Globus pallidus (tissue), 1 donor: Measurements from ENCODE around the gene CLIP3.
"Not testable (repeated sequence)": the region's sequence is repeated elsewhere in the genome, so short reads cannot be mapped to it uniquely, and the experiment has no call there.

Source experiments
- DNase-seq: peaks from one replicate; pipeline ENCODE4 v3.0.0-alpha.2; 2015; ENCODE audit warnings: low spot score

Gene CLIP3

DNA sequence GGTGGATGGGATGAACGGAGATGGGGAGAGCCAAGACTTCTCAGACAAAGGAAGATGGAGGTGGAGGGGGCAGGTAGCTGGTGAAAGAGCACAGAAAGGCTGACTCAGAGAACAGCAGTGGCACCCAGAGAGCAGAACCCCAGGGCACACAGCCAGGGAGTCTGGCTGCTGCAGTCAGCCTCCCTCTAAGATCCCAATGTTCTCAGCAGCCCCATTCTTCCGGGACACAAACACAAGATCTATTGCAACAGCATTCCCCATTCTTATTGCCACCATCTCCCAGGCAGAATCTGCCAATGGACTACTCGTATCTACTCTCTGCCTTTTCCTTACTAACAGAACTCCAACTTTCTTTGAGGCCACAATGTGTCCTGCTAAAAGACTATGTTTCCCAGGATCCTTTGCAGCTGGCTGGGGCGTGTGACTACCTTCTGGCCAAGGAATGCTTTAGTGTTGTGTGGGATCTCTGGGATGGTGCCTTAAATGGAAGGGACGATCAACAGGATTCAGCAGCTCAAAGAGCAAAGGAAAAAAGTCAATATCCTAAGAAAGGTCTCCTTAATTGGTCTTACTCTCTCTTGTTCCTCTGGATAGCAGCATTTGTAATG is 13.9 kb upstream of the CLIP3 start:
- DNase-seq, result peak; percentile 61

DNA sequence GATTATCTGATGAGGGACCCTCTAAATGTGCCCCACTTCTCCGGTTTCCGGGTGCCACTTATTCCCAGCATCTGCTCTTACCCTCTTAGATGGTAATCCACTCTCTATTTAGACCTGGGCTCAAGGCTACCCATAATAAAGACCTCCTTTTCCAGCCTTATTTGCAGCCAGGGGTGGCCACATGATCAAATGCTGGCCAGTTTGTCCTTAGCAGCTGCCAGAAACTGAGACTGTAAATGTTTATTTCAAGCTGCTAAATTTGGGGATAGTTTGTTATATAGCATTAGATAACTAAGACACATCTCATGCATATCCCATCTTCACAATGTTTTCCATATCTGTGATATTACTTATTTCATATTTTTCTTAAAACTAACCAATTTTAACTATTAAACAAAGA is 11.3 kb upstream of the CLIP3 start:
- DNase-seq, result peak; percentile 55

GRCh38 chr19:36041831-36042230 is 9.2 kb upstream of the CLIP3 start:
- DNase-seq, result no peak

- not testable (repeated sequence) for DNase-seq
These were observed 8.4 kb upstream of the CLIP3 start for GRCh38 chr19:36041092-36041491.

- no peak for DNase-seq
These were observed 7.8 kb upstream of the CLIP3 start for GRCh38 chr19:36040495-36040894.

DNA sequence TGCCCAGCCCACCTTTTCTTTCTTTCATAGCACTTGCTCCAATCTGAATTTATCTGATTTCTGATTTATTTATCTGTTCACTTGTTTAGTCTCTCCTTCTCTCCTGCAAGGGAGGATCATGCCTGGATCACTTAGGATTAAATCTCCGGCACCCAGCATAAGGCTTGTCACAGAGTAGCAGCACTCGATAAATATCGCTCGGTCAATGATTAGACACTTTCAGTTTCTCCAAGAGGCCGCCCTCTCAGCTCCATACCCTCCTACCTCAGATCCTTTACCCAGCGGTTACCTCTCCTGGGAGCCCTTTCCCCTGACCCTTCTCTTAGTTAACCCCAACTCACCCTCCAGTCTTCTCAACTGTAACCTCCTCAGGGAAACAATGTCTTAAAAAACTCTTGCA is 1.4 kb downstream of the CLIP3 start:
- DNase-seq, result no peak

DNA sequence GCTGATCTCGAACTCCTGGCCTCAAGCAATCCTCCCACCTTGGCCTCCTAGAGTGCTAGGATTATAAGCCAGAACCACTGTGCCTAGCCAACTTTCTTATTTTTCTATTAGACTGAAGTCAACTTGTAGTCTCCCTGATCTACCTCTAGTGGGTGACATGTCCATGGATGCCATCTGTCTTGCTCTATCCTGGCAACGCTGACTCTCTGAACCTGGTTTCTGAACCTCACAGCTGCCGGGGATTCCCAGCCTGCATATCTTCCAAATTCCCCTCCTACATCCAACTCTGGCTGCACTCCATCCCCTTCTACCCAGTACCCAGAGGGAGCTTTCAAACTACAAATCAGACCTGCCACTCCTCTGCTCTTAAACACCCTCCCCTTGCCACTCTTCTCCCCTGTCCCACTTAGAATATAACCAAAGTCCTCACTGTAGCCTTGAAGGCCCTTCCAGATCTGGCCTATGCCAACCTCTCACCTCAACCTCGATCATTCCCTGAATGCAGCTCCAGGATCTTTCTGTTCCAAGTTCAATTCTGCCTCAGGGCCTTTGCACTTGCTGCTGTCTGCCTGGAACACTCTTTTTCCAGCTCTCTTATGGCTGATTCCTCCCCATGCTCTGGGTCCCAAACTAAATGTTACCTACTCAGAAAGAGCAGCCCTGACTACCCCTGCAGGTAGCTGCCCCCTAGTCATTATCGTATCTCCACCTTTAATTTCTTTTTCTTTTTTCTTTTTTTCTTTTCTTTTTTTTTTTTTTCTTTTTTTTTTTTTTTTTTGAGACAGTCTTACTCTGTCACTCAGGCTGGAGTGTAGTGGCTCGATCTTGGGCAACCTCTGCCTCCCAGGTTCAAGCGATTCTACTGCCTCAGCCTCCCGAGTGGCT is 2.2 kb downstream of the CLIP3 start:
- DNase-seq, result no peak

DNA sequence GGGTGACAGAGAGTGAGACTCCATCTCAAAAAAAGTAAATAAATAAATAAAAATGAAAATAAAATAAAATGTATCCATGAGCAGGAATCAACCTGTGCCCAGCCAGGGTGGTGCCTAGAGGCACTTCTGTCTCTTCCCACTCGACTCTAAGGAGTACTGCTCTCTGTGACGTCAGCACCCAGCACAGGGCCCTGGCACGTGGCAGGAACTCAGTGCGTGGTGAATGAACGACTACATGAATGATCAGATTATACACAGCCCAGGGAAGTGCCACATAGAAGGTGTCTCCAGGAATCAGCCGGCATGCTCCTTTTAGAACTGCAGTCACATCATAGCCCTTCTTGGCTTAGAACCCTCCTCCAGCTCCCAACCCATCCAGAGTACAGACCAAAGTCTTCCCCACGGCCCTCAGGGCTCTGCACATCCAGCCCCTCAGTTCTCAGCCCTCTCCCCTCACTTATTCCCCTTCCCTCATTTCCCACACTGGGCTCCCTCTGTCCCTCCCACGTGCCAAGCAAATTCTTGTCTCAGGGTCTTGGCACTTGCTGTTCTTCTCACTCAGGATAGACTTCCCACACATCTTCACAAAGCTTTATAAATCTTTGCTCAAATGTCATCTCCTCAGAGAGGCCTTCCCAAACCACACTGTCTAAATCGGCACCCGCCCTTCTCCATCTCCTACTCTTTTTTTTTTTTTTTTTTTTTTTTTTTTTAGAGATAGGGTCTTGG is 4.2 kb downstream of the CLIP3 start:
- DNase-seq, result no peak

DNA sequence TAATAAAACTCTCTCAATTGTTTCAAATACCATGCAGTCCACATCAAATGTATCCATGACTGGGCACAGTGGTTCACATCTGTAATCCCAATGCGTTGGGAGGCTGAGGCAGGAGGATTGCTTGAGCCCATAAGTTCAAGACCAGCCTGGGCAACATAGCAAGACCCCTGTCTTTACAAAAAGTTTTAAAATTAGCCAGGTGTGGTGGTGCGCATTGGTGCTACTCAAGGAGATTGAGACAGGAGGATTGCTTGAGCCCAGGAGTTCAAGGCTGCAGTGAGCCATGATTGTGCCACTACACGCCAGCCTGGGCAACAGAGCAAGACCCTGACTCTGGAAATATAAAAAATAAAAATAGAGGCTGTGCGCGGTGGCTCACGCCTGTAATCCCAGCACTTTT is 5.0 kb downstream of the CLIP3 start:
- DNase-seq, result no peak

- DNase-seq, result no peak
These were observed 6.4 kb downstream of the CLIP3 start for GRCh38 chr19:36026091-36026876.

- no peak for DNase-seq
These were observed 7.1 kb downstream of the CLIP3 start for GRCh38 chr19:36025541-36025940.

- no peak for DNase-seq
These were observed 9.2 kb downstream of the CLIP3 start for GRCh38 chr19:36023432-36023831.

- no peak for DNase-seq
These were observed 13.5 kb downstream of the CLIP3 start for GRCh38 chr19:36019061-36019670.

DNA sequence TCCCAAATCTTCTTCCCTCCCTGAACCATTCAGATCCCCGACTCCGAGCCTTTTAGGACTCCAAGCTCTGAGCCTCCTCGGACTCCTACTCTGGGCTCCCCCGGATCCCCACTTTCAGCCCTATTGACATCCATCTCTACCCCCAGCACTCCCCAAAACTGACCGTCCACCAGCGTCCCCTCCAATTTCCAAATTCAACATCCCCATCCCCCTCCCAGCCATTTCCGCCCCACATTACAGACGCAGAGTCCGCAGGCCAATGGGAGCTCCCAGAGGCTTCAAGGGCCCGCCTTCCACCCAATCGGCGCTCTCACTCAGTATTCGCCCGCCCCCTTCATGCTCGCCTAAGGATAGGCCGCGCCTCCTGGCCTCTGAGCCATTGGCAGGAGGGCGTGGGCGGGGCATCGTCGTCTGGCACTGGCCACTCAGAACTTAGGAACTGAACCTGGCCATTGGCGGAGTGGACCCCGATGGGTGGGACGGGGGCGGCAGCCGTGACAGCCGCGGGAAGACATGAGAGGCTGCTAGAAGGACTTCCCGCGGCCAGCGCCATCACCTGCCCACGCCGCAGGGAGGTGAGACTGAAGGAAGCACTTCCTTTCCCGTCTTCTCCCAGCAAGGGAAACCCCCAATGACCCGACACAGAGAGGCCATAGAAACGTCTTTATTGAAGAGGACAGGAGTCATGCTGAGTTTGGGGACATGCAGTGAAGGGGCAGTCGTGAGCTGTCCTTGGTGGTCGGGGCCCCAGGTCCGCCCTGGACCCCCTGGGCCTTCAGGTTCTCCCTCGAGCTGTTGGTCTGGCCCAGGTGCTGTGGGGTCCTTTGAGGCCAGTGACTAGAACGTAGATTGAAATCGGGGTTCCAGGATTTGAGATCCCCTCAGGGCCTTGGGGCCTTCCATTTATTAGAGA is 18.4 kb downstream of the CLIP3 start, which contains the start of gene ALKBH6:
Gene ALKBH6, minus strand, starts transcription at position 202 of the 913 bp plus-strand sequence. CDS start 816 bp downstream, outside the sequence.
- DNase-seq, result peak; percentile 99

GRCh38 chr19:36013280-36014011 is 19.2 kb downstream of the CLIP3 start:
- DNase-seq, result no peak

DNA sequence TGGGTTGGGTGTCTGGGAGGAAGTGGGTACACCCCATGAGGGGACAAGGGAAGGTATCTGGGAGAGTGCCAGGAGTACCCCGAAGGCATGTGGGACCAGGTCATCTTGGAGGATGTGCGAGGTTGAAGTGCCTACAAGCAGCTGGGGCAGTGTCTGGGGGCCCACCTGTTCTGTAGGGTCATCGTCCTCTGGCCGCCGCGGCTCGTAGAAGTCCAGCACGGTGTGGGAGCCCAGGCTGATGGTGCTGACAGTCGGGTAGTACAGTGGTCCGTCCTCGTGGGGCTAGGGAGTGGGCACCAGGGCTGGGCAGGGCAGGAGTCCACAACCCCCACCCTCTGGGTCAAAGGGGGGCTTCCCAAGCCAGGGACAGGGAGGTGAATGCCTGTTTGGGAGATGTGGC is 22.3 kb downstream of the CLIP3 start:
- DNase-seq, result no peak

DNA sequence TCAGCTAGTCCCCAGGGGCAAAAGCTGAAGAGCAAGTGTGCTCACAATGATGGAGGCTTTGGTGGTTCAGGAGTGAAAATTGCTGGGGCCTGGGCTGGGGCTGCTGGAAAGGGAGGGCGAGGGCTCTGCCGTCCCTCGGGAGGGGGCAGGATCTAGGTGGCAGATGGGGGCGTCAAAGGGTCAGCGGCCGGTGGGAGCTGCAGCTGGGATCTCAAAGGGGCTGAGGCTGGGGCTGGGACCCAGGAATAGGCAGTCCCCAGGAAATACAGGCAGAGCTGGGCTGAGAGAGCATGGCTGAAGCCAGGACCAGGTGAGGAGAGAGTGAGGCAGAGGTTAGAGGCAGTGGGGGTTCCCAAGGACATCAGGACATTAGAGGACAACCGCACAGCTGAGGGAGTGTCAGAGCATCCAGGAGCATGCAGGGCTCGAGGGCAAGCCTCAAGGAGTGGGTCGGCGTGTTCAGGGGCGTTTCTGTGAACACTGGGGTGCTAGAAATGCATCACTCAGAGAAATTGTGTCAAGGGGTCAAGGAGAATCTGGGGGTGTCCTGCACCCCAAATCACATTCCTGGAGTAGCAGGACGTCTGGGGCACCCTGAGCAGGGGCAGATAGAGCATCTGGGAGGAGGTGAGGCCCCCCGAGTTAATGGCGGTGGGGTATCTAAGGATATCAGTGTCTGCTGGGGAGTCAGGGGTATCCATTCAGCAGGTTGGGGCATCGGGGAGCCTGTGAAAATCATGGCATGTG is 22.9 kb downstream of the CLIP3 start:
- DNase-seq, result no peak

- no peak for DNase-seq
These were observed 23.5 kb downstream of the CLIP3 start for GRCh38 chr19:36009220-36009619.
